GM12892 (cell line): ENCODE measurements around the gene RASSF8.

Experiments used
- DNase-seq: peaks from one replicate; pipeline ENCODE4 v3.0.0; 2011; ENCODE audit not compliant: insufficient read length
- FAIRE-seq: peaks from 2 replicates; lab custom pipeline; 2011; peaks lifted over from hg19 to GRCh38; lab: Jason Lieb, UNC
- POLR2A ChIP-seq: IDR thresholded peaks from 2 replicates; pipeline ENCODE4 v1.6.1; 2011; ENCODE audit warnings: low read depth, low read length, control low read depth
- POLR2AphosphoS5 ChIP-seq: IDR thresholded peaks from 2 replicates; pipeline ENCODE4 v1.6.1; 2011; ENCODE audit warnings: low read depth, low read length, control low read depth
- TAF1 ChIP-seq: IDR thresholded peaks from 2 replicates; pipeline ENCODE4 v1.6.1; 2011; ENCODE audit warnings: low read depth, mild to moderate bottlenecking, control low read depth, low read length, borderline replicate concordance

The RASSF8 gene

DNA sequence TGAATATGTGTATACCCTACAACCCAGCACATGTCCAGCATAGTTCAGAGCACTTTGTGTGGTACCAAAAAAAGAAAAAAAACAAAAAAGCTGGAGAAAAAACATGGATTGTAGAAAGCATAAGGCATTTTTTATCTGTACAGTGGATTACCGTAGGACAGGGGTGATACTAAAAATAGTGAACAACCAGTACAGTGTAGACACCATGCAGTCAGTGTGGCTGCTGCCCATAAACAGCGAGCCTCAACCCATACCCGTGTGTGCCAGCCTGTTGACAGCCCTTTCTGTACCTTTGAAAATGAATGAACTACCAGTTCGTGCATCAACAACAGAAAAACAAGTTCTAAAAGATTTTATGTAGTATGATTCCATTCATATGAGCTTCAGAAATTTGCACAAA lies 25.1 kb downstream of the RASSF8 start:
- FAIRE-seq (no peak), DNase-seq (no peak)
- TF ChIP-seq POLR2AphosphoS5 (no peak), POLR2A (no peak), TAF1 (no peak)

DNA sequence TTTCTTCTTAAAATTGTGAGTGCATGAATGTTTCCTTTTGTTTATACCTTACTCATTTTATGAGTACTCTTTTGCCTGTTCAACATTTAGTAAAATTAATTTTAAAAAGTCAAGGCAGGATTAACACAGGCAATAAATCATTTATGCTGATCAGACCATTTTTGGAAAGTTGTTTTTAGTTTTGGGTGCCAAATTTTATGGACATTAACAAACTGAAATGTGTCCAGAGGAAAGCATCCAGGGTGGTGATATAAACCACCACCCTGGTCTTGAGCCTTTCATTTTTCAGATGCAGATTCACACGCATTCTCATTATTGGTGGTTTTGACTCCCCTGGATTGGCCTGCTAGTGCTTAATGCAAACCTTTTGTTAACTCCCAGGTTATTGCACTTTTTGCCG lies 26.3 kb downstream of the RASSF8 start:
- no peak for TF ChIP-seq TAF1
- TF ChIP-seq POLR2AphosphoS5 = no peak
- TF ChIP-seq POLR2A = no peak
- FAIRE-seq (no peak), DNase-seq (no peak)

DNA sequence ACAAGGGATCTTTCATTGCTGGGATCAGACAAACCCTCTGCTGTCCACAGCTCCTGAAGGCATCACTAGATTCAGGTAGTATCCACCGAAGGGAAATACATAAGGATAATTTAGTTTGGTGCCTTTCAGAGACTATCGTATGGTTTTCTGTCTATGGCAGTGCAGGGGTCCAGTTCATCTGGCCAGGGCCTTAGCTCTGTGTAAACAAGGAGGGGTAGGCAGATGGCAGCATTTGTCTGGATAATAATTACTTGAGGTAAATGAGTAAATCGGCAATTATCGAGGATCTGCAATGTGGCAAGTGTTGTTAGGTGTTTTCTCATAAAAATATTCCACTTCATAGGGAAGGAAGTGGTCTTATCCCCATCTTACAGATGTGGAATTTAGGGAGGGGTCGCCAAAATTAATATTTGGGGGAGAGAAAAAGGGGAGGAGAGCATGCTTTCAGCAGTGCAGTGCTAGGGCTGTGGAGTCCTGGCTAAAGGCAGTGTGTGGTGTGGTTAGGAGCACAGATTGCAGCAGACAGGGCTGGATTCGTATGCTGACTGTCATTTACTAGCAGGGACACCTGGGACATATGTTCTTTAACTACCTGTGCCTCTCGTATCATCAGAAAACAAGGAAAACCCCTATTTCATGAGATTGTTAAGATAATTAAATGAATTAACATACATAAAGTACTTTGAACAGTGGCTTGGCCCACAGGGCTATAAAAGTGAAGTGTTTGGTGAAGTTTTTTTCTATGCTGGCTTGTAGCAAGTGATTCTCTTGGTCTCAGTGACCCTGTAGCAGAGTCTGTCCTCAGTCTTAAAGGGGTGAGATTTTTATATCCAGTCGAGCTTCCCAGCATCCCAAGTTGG lies 27.1 kb downstream of the RASSF8 start:
- no peak for FAIRE-seq

DNA sequence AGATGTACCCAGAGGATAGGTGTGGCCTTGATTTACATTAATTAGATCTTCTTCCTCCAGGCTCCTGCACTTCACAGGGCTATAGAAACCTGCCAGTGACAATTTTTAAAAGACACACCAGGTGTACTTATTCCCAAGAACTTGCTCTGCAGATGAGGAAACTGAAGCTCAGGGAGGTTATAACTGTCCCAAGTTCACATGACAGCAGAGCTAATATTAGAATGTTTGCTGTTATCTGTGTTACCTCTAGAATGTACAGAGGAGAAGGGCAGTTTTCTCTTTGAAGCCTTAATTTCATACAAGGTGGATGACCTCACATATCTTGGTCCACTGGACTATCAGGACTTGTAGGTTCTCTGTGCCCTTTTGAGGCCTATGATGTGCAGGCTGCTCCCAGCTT lies 27.7 kb downstream of the RASSF8 start:
- FAIRE-seq (no peak), DNase-seq (no peak)
- TF ChIP-seq POLR2AphosphoS5 = no peak
- no peak for TF ChIP-seq TAF1
- no peak for TF ChIP-seq POLR2A

More for the DNA sequence above, 27.1 kb downstream of the RASSF8 start:
- no peak for TF ChIP-seq POLR2A
- TF ChIP-seq POLR2AphosphoS5 = no peak
- no peak for TF ChIP-seq TAF1
- no peak for DNase-seq

DNA sequence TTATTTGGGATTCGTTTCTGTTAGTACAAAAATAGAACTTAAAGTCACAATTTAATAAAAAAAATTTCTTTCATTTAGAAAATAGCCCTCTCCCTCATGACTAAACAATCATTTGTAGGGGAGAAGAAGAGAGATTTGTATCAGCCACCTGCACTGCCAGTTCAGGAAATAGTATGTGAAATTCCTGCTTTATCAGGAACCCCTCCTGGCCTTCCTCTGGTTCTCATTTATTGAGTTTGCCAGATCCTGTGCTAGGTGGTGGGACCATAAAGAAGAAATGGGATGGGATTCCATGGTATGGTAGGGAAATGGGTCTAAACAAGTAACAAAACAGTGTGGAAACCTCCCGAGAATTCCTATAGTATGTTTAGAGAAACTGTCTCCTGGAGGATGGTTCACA lies 30.0 kb downstream of the RASSF8 start:
- no peak for FAIRE-seq
- TF ChIP-seq POLR2AphosphoS5 (no peak), TAF1 (no peak), POLR2A (no peak)
- no peak for DNase-seq

DNA sequence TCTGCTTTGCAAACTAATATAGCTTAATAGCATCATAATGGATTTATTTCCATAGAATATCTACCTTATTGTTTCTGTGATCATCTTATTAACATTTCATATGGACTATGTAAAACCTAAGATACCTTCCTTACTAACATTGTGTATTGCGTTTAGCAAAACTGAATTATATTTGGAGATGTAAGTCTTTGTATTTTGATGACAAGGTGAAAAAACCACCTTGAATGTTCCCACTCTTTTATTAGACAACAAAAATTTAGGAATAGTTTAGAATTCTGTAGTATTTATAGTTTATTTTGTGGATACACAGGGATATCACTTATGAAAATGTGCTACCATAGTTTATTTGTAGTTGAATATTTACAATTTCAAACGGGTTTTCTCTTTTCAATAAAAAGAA lies 32.0 kb downstream of the RASSF8 start:
- no peak for DNase-seq
- no peak for FAIRE-seq
- no peak for TF ChIP-seq POLR2AphosphoS5
- TF ChIP-seq TAF1 = no peak
- no peak for TF ChIP-seq POLR2A

DNA sequence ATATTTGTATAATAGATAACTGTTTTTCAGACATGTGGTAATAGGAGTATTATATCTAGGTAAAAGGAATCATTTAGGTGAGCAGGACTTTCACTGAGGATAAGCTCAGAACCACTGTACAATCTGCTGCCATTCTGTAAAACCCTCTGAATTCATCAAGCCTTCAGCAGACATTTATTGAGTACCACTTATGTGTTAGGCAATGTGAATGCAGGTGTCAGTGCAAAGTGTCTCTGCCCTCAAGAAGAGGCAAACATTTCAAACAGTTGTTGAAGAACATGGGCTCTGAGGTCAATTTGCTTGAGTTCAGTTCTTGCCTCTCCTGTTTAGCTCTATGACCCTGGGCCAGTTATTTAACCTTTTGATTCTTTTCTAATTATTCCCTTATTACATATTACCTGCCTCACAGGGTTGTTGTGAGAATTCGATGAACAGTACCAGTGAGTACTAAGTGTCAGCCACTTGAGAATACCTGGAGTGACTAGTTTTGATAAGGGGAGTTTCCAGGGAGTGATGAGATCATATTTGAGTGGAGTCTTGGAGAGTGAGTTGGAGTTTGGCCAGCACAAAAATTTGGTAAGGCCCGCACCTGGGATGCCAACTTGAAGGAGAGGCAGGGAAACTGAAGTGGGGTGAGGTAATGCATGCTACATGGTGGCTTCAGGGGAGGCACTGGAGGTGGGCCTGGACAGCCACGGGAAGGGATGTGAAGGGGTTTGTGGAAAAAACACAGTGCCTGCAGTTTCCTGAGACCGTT lies 33.7 kb downstream of the RASSF8 start:
- no peak for FAIRE-seq
- TF ChIP-seq POLR2A = no peak
- no peak for TF ChIP-seq POLR2AphosphoS5
- TF ChIP-seq TAF1 = no peak
- no peak for DNase-seq

DNA sequence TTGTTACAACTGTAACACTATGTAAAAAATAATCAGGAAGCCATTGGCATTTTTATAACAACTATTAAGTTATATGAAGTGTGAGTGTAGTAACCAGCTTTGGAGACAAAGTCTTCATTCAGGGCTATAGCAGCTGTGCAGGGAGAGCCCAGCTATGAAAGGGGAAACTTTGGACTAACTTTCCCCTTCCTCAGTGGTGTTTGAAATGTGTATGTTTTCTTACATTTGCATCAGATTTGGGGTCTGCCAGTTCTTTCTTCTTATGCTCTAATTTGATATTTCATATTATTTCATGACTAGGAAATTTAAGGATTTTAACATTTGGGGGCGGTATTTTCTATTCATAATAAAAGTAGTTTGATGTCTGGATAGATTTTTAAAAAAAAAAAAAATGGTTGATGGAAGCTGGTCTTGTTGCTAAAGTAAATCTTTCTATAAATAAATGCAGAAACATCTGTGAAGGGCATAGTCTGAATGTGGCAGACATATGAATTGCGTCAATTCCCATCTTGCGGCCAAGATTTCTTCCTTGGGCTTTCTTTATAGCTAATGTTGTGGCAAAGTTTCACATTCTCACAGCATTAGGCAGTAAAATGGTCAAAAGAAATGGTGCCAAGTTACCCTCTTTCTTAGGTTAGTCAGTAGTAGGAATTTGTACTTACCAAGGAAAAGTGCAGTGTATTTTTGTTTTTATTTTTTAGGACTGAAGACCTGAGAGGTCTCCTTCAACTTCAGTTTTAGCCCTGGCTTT lies 35.6 kb downstream of the RASSF8 start:
- DNase-seq = no peak
- FAIRE-seq = no peak
- TF ChIP-seq TAF1 (no peak), POLR2AphosphoS5 (no peak), POLR2A (no peak)

DNA sequence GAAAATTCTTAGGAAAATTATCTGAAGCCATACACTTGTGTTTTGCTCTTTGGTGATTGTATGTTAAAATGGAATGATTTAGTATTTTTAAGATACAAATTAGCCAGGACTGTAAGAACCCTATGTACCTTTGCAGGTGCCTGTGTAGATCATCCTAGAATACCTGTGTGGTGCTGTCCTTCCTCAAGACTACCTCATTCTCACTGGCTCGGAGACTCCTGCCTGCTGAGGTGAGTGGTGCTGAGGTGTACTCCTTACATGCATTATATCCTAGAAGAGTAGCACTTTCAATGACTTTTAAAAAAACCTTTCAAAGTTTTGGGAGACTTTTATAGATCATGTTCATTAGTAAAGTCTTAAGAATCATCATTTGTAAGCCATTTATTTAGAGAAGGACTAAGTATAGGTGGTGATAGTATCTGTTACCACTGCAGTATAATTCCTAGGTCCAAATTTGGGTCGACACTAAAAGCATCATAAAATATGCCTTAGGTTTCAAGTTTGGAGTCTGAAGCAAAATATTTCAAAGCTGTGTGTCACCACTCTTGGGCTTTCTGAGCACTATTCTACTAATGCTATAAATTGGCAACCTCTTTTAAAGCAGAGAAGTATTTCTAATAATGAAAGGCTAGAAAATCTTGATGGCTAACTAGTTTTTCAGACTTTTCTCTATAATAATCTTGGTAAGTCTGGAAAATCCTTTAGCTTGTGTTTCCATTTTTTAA lies 36.6 kb downstream of the RASSF8 start:
- FAIRE-seq = no peak
- TF ChIP-seq POLR2AphosphoS5 = no peak
- no peak for TF ChIP-seq TAF1
- no peak for TF ChIP-seq POLR2A

DNA sequence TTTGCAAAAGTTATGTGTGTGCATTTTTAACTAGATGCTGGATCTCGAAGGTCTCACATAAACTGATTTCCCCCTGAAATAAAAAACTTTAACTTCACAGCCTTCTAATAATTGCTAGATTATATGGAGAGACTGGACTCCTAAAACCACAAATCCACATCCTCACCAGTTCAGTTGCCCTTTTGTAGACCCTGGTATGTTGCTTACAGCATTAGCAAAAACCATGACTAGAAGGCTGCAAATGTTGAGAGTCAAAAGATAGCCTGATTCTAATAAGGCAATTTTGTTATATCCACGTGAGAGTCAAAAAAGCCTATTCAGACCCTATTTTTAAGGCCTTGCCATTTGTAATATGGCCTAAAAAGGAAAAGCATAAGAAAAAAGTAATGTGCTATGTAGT lies 37.4 kb downstream of the RASSF8 start:
- FAIRE-seq (no peak), DNase-seq (no peak)
- TF ChIP-seq POLR2AphosphoS5 = no peak
- TF ChIP-seq POLR2A = no peak
- no peak for TF ChIP-seq TAF1

More for the DNA sequence above, 36.6 kb downstream of the RASSF8 start:
- no peak for DNase-seq
